Fibroblast of villous mesenchyme (primary cell): ENCODE results near the gene STAC. TPM values are rescaled to one million over a fixed set of nuclear protein-coding genes. Genes with fewer than 3 reads are reported as not detected.
"Not testable (repeated sequence)": the region's sequence is repeated elsewhere in the genome, so short reads cannot be mapped to it uniquely, and the experiment has no call there.

Experiments used
- DNase-seq: peaks from one replicate; pipeline ENCODE4 v3.0.0-alpha.2; 2010; ENCODE audit warnings: low read depth
- H3K4me3 ChIP-seq: 2 replicates; pipeline ENCODE4 v1.5.1; 2011; ENCODE audit warnings: low read depth, mild to moderate bottlenecking, low read length
- CTCF ChIP-seq: IDR thresholded peaks from 2 replicates; pipeline ENCODE4 v1.5.1; 2012; ENCODE audit warnings: low read depth, mild to moderate bottlenecking, low read length; ENCODE audit not compliant: insufficient read depth
- total RNA-seq: library from RNA; depleted of rRNA; stranded (reverse); fragments of >200 nt; gene quantifications from 2 replicates; pipeline ENCODE4 v1.2.3, GENCODE V29; 2012

Gene STAC
- total RNA-seq, 1 donor = 0.43 TPM

DNA sequence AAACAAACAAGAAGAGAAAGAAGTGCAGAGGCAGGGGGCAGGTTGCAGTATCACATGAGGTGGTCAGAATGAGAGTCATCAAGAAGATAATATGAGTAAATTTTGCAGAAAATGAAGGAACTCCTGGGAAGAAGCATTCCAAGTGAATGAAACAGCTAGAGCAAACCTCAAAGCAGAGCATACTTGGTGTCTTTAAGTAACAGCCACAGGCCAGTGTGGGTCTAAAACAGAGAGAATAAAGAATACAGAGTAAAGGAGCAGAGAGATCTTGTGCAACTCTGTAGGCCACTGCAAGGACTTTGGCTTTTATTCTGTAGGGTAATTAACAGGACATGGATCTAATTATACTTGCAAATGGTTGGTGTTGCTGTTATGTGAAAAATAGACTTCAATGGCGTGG is 81.3 kb downstream of the STAC start:
- no peak for TF ChIP-seq CTCF
- no peak overlapping the region for H3K4me3 ChIP-seq
- DNase-seq = no peak

DNA sequence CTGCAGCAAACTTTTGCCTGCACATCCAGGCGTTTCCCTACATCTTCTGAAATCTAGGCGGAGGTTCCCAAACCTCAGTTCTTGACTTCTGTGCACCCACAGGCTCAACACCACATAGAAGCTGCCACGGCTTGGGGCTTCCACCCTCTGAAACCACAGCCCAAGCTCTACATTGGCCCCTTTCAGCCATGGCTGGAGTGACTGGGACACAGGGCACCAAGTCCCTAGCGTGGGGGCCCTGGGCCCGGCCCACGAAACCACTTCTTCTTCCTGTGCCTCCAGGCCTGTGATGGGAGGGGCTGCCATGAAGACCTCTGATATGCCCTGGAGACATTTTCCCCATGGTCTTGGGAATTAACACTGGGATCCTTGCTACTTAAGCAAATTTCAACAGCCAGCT is 91.7 kb downstream of the STAC start:
- DNase-seq, H3K4me3 ChIP-seq: not testable (repeated sequence)

- no peak for DNase-seq
- no peak for TF ChIP-seq CTCF
- no peak overlapping the region for H3K4me3 ChIP-seq
Observed at GRCh38 chr3:36475558-36475957, 95.3 kb downstream of the STAC start.

- TF ChIP-seq CTCF = no peak
- no peak overlapping the region for H3K4me3 ChIP-seq
Observed at GRCh38 chr3:36476286-36476942, 96.1 kb downstream of the STAC start.

DNA sequence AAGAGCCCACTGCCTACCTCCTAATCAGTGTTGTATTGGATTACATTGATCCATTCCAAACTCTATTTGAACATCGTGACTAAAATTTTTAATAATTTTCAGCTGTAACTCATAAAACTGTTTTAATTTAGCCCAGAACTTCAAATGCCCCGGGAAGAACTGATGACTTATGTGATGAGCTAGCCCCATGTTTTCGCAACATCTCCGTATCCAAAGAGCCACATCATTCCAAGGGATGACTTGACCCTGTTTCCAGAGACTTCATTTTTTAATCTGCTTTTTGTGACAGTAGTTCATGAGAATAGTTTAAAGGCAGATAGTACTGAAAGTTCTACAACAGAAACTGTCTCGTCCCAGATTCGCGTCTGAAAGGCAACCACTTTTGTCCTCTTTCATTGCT is 97.4 kb downstream of the STAC start:
- no peak overlapping the region for H3K4me3 ChIP-seq
- peak; percentile 40 for DNase-seq
- TF ChIP-seq CTCF = no peak

More at GRCh38 chr3:36476286-36476942, 96.1 kb downstream of the STAC start:
- DNase-seq = no peak

GRCh38 chr3:36480911-36481648 is 100.8 kb downstream of the STAC start:
- no peak overlapping the region for H3K4me3 ChIP-seq
- no peak for TF ChIP-seq CTCF
- DNase-seq = no peak

DNA sequence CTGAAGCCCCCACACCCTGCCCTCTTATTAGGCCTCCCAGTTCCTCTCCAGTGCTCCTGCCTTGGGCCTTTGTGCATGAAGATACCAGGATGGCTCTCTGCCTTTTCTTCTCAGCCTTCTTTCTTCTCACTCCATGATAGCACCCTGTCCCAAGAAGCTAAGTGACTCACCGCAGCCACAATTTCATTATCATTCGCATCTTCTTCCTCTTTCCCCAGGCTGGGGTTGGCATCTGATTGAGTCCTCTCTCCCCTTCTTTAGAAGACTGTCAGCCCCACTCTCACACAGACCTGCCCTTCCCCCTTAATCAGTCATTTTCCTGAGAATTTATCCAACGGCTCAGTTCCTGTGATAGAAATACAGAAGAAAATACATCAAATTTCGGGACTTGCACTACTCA is 102.0 kb downstream of the STAC start:
- no peak overlapping the region for H3K4me3 ChIP-seq
- no peak for TF ChIP-seq CTCF
- no peak for DNase-seq
